ENCODE measurements around the gene GGTA1. TPM values are rescaled to one million over a fixed set of nuclear protein-coding genes. Genes with fewer than 3 reads are reported as not detected.
"Not testable (repeated sequence)": the region's sequence is repeated elsewhere in the genome, so short reads cannot be mapped to it uniquely, and the experiment has no call there.

Gene GGTA1
- total and polyA plus RNA-seq, 10 donors: 11.2 to 44.9 (median 23.3) TPM

GRCh38 chr9:121459513-121459912, 40.1 kb downstream of the GGTA1 start:
- H3K4me1 ChIP-seq: peaks cover 0 to 12% (median 4%) of the 10 kb centered on the region in 6 donors

GRCh38 chr9:121458449-121458848, 41.2 kb downstream of the GGTA1 start:
- intact Hi-C loops (cut with DNase I; ENCODE audit: low total_unique reads); H3K9me3 ChIP-seq; H3K4me3 ChIP-seq; H3K27ac ChIP-seq; DNase-seq: not testable (repeated sequence)
- Histone ChIP-seq H3K4me1 (peaks cover 0 to 13% (median 5%) of the 10 kb centered on the region in 6 donors), H3K36me3 (peaks cover 0 to 37% (median 0%) of the 10 kb centered on the region in 6 donors), H3K27me3 (replicated peaks in 1 of 7) (peaks cover 0 to 50% (median 0%) of the 10 kb centered on the region in 7 donors)
- WGBS, 5 donors: 90 to 98% (median 94%) methylated on average over 4 of the region's 4 CpGs

More at GRCh38 chr9:121459513-121459912, 40.1 kb downstream of the GGTA1 start:
- WGBS, 5 donors: 29 to 63% (median 41%) methylated on average over 1 of the region's 1 CpG
- no peaks in the 10 kb centered on the region for H3K9me3 ChIP-seq
- H3K4me3 ChIP-seq: no peak overlapping the region
- H3K27ac ChIP-seq: no peak overlapping the region
- DNase-seq: no peak
- TF ChIP-seq CTCF (IDR thresholded peaks at IDR 0.05 in 8 of 11, conservative IDR thresholded peaks at IDR 0.05 in 3 of 11) (no peak), POLR2A (IDR thresholded peaks at IDR 0.05) (no peak)
- intact Hi-C loops (cut with DNase I; ENCODE audit: low total_unique reads): no loop called here
- H3K36me3 ChIP-seq: peaks cover 0 to 27% (median 0%) of the 10 kb centered on the region in 6 donors
- H3K27me3 ChIP-seq (replicated peaks in 1 of 7): peaks cover 0 to 50% (median 0%) of the 10 kb centered on the region in 7 donors

GRCh38 chr9:121455527-121456239, 44.0 kb downstream of the GGTA1 start:
- 60 to 69% (median 66%) methylated on average over 8 of the region's 8 CpGs for WGBS, 5 donors
- intact Hi-C loops (cut with DNase I; ENCODE audit: low total_unique reads): no loop called here
- H3K36me3 ChIP-seq: peaks cover 0 to 38% (median 0%) of the 10 kb centered on the region in 6 donors
- peaks cover 0 to 16% (median 5%) of the 10 kb centered on the region in 6 donors for H3K4me1 ChIP-seq
- no peak overlapping the region for H3K4me3 ChIP-seq
- no peak overlapping the region for H3K27ac ChIP-seq
- TF ChIP-seq CTCF (IDR thresholded peaks at IDR 0.05 in 8 of 11, conservative IDR thresholded peaks at IDR 0.05 in 3 of 11) (no peak), POLR2A (IDR thresholded peaks at IDR 0.05) (no peak), POLR2AphosphoS5 (IDR thresholded peaks at IDR 0.05) (no peak)
- no peaks in the 10 kb centered on the region for H3K9me3 ChIP-seq
- no peak for DNase-seq
- peaks cover 0 to 36% (median 0%) of the 10 kb centered on the region in 7 donors for H3K27me3 ChIP-seq (replicated peaks in 1 of 7)

- Histone ChIP-seq H3K9me3 (no peaks in the 10 kb centered on the region), H3K4me1 (peaks cover 0 to 16% (median 5%) of the 10 kb centered on the region in 6 donors), H3K4me3 (no peak overlapping the region), H3K36me3 (peaks cover 0 to 38% (median 0%) of the 10 kb centered on the region in 6 donors), H3K27ac (no peak overlapping the region), H3K27me3 (replicated peaks in 1 of 7) (peaks cover 0 to 29% (median 0%) of the 10 kb centered on the region in 7 donors)
- intact Hi-C loops (cut with DNase I; ENCODE audit: low total_unique reads): no loop called here
- WGBS, 5 donors: 72 to 81% (median 74%) methylated on average over 3 of the region's 3 CpGs
- no peak for DNase-seq
- no peak for TF ChIP-seq POLR2AphosphoS5 (IDR thresholded peaks at IDR 0.05)
- no peak for TF ChIP-seq POLR2A (IDR thresholded peaks at IDR 0.05)
- TF ChIP-seq CTCF (IDR thresholded peaks at IDR 0.05 in 8 of 11, conservative IDR thresholded peaks at IDR 0.05 in 3 of 11): no peak
These were observed 44.7 kb downstream of the GGTA1 start for GRCh38 chr9:121454972-121455371.
